Psoas muscle (tissue), 8 donors: ENCODE results near the gene SLC24A1. TPM values are rescaled to one million over a fixed set of nuclear protein-coding genes. Genes with fewer than 3 reads are reported as not detected.

Source experiments
- ATAC-seq, 4 donors: fragments of 200-7000 bp; cut with Tn5 transposase; one replicate each; pipeline ENCODE4 v1.9.1; 2020; ENCODE audit warnings: moderate library complexity in 3 of 4, mild to moderate bottlenecking in 2 of 4
- DNase-seq, 2 donors: peaks; one replicate each; pipeline ENCODE4 v3.0.0-alpha.2; 2020
- H3K27ac ChIP-seq: fragments of 200-600 bp; one replicate; pipeline ENCODE4 v1.8.0; 2022
- H3K27me3 ChIP-seq, 3 donors: fragments of 200-600 bp in 1 of 3; one replicate each; pipeline versions ENCODE4 v1.6.1 to v1.8.0; 2013 to 2022; ENCODE audit warnings: low read length in 2 of 3, mild to moderate bottlenecking in 2 of 3, moderate library complexity in 1 of 3; ENCODE audit not compliant: insufficient read depth in 3 of 3
- H3K36me3 ChIP-seq, 2 donors: fragments of 200-600 bp in 1 of 2; one replicate each; pipeline versions ENCODE4 v1.6.1 to v1.8.0; 2013 to 2022; ENCODE audit warnings: low read depth in 1 of 2, mild to moderate bottlenecking in 1 of 2, moderate library complexity in 1 of 2; ENCODE audit not compliant: insufficient read depth in 1 of 2
- H3K4me1 ChIP-seq: fragments of 200-600 bp; one replicate; pipeline ENCODE4 v1.8.0; 2022
- H3K4me3 ChIP-seq: fragments of 200-600 bp; one replicate; pipeline ENCODE4 v1.8.0; 2022; ENCODE audit warnings: mild to moderate bottlenecking
- H3K9me3 ChIP-seq: fragments of 200-600 bp; one replicate; pipeline ENCODE4 v1.8.0; 2022
- WGBS, 3 donors: extraction: QIAGEN DNeasy Blood & Tissue Kit; methylation state at CpG; one replicate each; pipeline versions ENCODE4 v1.1.6 to v1.1.7; 2013; 5-methylcytosine and 5-hydroxymethylcytosine counted together
- intact Hi-C, 2 donors: fragments of 100-400 bp; cut with DNase I; formaldehyde crosslinking; loops; one replicate each; pipeline versions ENCODE4 v1.11.0 to v1.14.2; 2022
- polyA plus RNA-seq, 3 donors: library from polyadenylated mRNA; stranded (reverse); fragments of 200-250 nt; gene quantifications; one replicate each; pipeline ENCODE4 v1.2.3, GENCODE V29; 2013
- total RNA-seq, 4 donors: library from RNA; stranded (reverse); fragmentation: NEBNext Ultra II Directional in 2 of 4; extraction: Animal tissue kit (Norgen Biotek cat#: 25700) in 2 of 4; gene quantifications; one replicate each; pipeline versions ENCODE4 v1.2.1 to v1.2.4, GENCODE V29; 2021 to 2023
- TF ChIP-seq, protein P1 (sequence below): fragments of 200-600 bp; IDR thresholded peaks from one replicate; pipeline ENCODE4 v1.8.0; 2022; ENCODE audit warnings: antibody characterized with exemption
- donor health status: healthy with polysubstance abuse.
- donor health status: DM: no; HTN: no; CAD: no; lungs with moderate emphysema.
- donor health status: Bipolar disorder and iron deficiency.
- donor health status: healthy.
- donor health status: DM: yes; HTN: yes; CAD: no.
- donor health status: DM: no; HTN: no; CAD: no.
- donor health status: DM: no; HTN: no; CAD: no.
- donor health status: DM: yes; HTN: yes; CAD: no.

Gene SLC24A1
- total and polyA plus RNA-seq, 7 donors, result 0.20 to 2.2 (median 0.74) TPM

DNA sequence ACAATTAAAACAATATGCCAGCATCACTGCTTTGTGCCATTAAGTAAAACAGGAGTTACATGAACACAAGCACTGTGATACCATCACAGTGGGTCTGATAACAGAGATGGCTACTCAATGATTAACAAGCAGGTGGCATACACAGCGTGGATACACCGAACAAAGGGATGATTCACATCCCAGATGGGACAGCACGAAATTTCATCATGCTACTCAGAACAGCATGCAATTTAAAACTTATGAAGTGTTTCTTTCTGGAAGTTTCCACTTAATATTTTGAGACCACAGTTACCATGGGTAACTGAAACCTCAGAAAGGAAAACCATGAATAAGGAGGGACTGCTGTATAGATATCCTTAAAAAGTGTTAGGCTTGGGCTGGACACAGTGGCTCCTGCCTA lies 44.5 kb downstream of the SLC24A1 start:
- TF ChIP-seq, protein P1, sequence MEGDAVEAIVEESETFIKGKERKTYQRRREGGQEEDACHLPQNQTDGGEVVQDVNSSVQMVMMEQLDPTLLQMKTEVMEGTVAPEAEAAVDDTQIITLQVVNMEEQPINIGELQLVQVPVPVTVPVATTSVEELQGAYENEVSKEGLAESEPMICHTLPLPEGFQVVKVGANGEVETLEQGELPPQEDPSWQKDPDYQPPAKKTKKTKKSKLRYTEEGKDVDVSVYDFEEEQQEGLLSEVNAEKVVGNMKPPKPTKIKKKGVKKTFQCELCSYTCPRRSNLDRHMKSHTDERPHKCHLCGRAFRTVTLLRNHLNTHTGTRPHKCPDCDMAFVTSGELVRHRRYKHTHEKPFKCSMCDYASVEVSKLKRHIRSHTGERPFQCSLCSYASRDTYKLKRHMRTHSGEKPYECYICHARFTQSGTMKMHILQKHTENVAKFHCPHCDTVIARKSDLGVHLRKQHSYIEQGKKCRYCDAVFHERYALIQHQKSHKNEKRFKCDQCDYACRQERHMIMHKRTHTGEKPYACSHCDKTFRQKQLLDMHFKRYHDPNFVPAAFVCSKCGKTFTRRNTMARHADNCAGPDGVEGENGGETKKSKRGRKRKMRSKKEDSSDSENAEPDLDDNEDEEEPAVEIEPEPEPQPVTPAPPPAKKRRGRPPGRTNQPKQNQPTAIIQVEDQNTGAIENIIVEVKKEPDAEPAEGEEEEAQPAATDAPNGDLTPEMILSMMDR, result no peak
- Histone ChIP-seq H3K27ac (no peak overlapping the region), H3K4me3 (no peak overlapping the region), H3K27me3 (no peaks in the 10 kb centered on the region), H3K9me3 (no peaks in the 10 kb centered on the region), H3K36me3 (peaks cover 0 to 99% of the 10 kb centered on the region in 2 donors), H3K4me1 (no peaks in the 10 kb centered on the region)
- 50 to 63% (median 53%) methylated on average over 3 of the region's 3 CpGs for WGBS, 3 donors
- ATAC-seq, result no peak
- no peak for DNase-seq
- intact Hi-C loops, result loop anchor here in 1 of 2 donors (10.0 kb wide), 1 partner anchor 69 kb away; no protein-coding TSS in a partner anchor

DNA sequence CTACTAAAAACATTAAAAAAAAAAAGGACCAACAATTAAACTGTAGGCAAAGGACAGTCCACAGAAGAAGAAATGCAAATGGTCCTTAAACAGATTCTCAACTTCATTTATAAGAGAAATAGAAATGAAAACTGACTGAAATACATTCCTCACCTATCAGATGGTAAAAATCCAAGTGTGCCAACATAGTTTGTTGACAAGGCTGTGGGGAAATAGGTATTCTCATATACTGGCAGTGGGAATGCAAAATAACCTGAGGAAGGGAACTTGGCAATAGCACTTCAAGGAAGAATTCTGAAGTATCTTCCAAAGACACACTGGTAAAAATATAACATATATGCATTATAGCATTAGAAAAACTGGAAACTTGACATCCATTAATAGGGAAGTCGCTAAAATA lies 53.8 kb downstream of the SLC24A1 start:
- H3K4me1 ChIP-seq, result no peaks in the 10 kb centered on the region
- ATAC-seq (no peak), DNase-seq (no peak)
- no peak overlapping the region for H3K27ac ChIP-seq
- H3K36me3 ChIP-seq, result peaks cover 3 to 60% of the 10 kb centered on the region in 2 donors
- no peaks in the 10 kb centered on the region for H3K27me3 ChIP-seq
- no peak overlapping the region for H3K4me3 ChIP-seq
- H3K9me3 ChIP-seq, result no peaks in the 10 kb centered on the region
- 78 to 89% (median 80%) methylated on average over 1 of the region's 1 CpG for WGBS, 3 donors
- intact Hi-C loops, result no loop called here
- TF ChIP-seq, protein P1, result no peak

DNA sequence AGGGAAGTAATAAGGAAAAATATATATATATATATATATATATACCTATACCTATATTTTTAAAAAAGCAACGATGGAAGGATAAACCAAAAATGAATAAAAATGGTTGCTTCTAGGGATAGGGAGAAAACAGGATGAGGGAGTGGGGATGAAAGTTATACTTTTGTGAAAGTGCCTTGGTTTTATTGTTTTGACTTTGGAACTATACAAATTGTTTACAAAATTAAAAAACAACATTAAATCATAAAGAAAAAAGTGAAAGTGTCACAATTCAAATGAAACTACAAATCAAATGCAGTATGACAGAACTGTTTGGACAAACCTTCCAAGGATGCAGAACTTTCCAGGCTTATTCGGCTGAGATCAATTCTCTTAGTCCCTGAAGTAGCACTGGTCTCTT lies 54.4 kb downstream of the SLC24A1 start:
- Histone ChIP-seq H3K4me1 (no peaks in the 10 kb centered on the region), H3K27ac (no peak overlapping the region), H3K27me3 (no peaks in the 10 kb centered on the region), H3K4me3 (no peak overlapping the region), H3K36me3 (peaks cover 3 to 54% of the 10 kb centered on the region in 2 donors), H3K9me3 (no peaks in the 10 kb centered on the region)
- ATAC-seq (no peak), DNase-seq (no peak)
- 79 to 85% (median 80%) methylated on average over 2 of the region's 2 CpGs for WGBS, 3 donors
- TF ChIP-seq, protein P1, result no peak
- intact Hi-C loops, result no loop called here

DNA sequence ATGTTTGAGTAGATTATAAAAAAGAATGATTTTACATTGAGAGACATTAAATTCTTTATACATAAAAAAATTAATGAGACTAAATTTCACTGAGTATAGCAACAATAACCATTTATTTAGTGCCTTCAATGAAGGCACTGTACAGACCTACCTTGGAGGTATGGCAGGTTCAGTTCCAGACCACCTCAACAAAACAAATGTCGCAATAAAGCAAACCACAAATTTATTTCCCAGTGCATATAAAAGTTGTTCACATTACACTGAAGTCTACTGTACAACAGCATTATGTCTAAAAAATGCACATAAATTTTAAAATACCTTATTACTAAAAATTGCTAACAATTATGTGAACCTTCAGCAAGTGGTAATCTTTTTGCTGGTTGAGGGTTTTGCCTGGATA lies 58.8 kb downstream of the SLC24A1 start:
- H3K4me3 ChIP-seq, result no peak overlapping the region
- no peaks in the 10 kb centered on the region for H3K4me1 ChIP-seq
- peaks cover 0 to 12% of the 10 kb centered on the region in 2 donors for H3K36me3 ChIP-seq
- H3K27ac ChIP-seq, result no peak overlapping the region
- intact Hi-C loops, result no loop called here
- H3K27me3 ChIP-seq, result no peaks in the 10 kb centered on the region
- TF ChIP-seq, protein P1, result no peak
- DNase-seq (no peak), ATAC-seq (no peak)
- no peaks in the 10 kb centered on the region for H3K9me3 ChIP-seq
- WGBS, 3 donors, result 95 to 98% (median 97%) methylated on average over 1 of the region's 1 CpG

DNA sequence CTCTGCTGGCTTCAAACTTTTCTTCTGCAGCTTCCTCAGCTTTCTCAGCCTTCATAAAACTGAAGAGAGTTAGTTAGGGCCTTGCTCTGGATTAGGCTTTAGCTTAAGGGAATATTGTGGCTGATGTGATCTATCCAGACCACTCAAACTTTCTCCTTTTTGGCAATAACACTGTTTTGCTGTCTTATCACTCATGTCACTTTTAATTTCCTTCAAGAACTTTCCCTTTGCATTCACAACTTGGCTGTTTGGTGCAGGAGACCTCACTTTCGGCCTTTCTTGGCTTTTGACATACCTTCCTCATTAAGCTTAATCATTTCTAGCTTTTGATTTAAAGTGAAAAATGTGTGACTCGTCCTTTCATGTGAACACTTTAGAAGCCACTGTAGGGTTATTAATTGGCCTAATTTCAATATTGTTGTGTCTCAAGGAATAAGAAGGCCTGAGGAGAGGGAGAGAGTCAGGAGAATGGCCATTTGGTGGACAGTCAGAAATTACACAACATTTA lies 60.7 kb downstream of the SLC24A1 start:
- 94 to 96% (median 95%) methylated on average over 2 of the region's 2 CpGs for WGBS, 3 donors
- DNase-seq (no peak), ATAC-seq (no peak)

More for the DNA sequence above, 60.7 kb downstream of the SLC24A1 start:
- peaks cover 0 to 8% of the 10 kb centered on the region in 2 donors for H3K36me3 ChIP-seq
- no peak overlapping the region for H3K4me3 ChIP-seq
- no peaks in the 10 kb centered on the region for H3K9me3 ChIP-seq
- H3K4me1 ChIP-seq, result no peaks in the 10 kb centered on the region
- TF ChIP-seq, protein P1, result no peak
- H3K27me3 ChIP-seq, result no peaks in the 10 kb centered on the region
- intact Hi-C loops, result no loop called here
- no peak overlapping the region for H3K27ac ChIP-seq
